Measurements from ENCODE around the gene CRTAP.

GRCh38 chr3:33149342-33149741 is 35.5 kb downstream of the CRTAP start:
- TF ChIP-seq POLR2A (IDR thresholded peaks at IDR 0.05), result no peak
- TF ChIP-seq, protein P1, sequence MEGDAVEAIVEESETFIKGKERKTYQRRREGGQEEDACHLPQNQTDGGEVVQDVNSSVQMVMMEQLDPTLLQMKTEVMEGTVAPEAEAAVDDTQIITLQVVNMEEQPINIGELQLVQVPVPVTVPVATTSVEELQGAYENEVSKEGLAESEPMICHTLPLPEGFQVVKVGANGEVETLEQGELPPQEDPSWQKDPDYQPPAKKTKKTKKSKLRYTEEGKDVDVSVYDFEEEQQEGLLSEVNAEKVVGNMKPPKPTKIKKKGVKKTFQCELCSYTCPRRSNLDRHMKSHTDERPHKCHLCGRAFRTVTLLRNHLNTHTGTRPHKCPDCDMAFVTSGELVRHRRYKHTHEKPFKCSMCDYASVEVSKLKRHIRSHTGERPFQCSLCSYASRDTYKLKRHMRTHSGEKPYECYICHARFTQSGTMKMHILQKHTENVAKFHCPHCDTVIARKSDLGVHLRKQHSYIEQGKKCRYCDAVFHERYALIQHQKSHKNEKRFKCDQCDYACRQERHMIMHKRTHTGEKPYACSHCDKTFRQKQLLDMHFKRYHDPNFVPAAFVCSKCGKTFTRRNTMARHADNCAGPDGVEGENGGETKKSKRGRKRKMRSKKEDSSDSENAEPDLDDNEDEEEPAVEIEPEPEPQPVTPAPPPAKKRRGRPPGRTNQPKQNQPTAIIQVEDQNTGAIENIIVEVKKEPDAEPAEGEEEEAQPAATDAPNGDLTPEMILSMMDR (IDR thresholded peaks at IDR 0.05), result no peak

Measured in testis (tissue), 2 donors.